RCC 7860 (cell line): ENCODE results near the gene MDFI.

Source experiments
- DNase-seq: peaks from one replicate; pipeline ENCODE4 v3.0.0-alpha.2; 2015; ENCODE audit warnings: low spot score
- FAIRE-seq: peaks from 2 replicates; lab custom pipeline; 2012; peaks lifted over from hg19 to GRCh38; lab: Jason Lieb, UNC

MDFI gene

GRCh38 chr6:41630946-41631345 lies 7.3 kb upstream of the MDFI start:
- DNase-seq (no peak), FAIRE-seq (no peak)

GRCh38 chr6:41633056-41633634 lies 5.1 kb upstream of the MDFI start:
- DNase-seq (no peak), FAIRE-seq (no peak)

DNA sequence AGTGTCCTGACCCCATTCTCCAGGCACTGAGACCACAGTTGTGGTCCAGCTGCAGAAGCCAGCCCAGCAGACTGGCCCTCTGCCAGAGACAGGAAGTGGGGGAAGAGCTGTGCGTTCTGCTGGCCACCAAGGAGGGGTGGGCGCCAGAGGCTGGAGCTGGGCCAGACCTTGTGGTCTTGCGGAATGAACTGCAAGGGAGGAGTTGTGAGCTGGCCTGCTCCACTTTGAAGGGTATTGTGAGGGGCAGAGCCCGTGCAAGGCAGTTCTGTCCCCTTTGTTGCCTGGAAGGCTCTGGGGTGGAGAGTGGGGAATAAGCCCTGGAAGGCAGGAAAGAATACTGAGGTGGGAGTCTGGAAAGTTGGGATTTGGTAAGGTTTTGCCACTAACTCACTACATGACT lies 3.6 kb upstream of the MDFI start:
- FAIRE-seq = no peak
- no peak for DNase-seq

- no peak for DNase-seq
- no peak for FAIRE-seq
These were observed 2.9 kb upstream of the MDFI start for GRCh38 chr6:41635365-41635764.

GRCh38 chr6:41636833-41637193 lies 1.5 kb upstream of the MDFI start:
- DNase-seq (no peak), FAIRE-seq (no peak)

GRCh38 chr6:41637194-41638001 lies 870 bp upstream of the MDFI start:
- FAIRE-seq = no peak

DNA sequence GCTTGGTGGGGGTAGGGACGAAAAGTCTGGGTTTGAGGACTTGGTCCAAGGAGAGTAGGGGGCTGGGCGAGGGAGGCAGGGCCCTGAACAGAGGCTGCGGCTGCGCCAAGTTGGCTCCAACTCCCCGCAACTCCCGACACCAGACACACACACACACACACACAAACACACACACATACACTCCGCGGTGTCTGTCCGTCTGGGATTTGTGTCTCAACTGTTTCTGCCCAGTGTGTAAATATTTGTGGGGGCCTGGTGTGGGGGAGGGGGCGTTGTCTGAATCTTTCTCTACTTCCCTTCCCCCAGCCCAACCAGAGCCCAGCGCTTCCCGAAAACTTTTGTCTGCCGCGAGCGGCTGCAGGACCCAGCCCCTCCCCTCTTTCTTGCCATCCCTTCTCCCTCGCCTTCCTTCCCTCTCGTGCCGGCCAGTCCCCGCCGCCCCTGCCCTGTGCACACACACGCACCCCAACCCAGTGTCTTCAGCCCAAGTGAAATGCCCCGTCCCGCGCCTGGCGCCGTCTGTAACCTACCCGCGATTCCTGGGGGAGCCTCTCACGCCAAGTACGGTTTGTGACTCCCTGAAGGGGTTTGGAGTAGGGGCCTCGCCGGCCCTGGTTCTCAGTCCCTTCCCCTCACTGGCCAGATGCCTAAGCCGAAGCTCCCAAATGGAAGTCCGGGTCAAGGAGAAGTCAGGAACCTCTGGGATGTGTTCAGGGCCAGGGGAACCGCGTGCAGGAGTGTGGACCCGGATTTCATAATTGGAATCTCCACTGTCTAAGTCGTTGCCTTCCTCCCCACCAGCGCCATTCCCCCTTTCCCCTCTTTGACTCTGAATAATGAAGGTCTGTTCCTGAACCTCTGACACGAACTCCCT lies 904 bp downstream of the MDFI start:
- DNase-seq = no peak
- no peak for FAIRE-seq

More at GRCh38 chr6:41637194-41638001, 870 bp upstream of the MDFI start:
- no peak for DNase-seq

DNA sequence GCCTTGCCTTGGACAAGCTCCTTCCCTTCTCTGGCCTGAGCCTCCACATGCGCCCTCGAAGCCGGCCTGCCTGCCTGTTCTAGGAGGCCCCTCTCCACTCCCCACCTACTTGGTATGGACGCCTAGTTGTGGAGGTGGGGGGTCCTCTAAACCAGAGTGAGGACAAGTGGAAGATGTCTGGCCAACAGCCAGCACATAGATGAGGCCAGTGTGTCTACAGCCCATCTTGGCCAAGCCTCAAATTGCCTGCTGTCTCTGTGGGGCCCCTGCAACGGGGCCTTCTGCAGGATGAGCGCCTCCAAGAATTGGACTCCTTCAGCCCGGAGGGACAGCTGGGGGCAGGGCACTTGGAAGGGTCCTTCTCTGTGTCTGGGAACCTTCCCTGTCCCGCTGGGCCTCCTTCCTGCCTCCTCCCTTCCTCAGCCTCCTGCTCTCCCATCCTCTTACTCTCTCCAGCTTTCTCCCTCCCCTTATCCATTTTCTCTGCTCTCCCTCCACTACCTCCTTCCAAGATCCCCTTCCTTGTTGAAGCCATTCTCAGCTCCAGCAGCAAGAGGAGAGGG lies 1.6 kb downstream of the MDFI start:
- DNase-seq (no peak), FAIRE-seq (no peak)

DNA sequence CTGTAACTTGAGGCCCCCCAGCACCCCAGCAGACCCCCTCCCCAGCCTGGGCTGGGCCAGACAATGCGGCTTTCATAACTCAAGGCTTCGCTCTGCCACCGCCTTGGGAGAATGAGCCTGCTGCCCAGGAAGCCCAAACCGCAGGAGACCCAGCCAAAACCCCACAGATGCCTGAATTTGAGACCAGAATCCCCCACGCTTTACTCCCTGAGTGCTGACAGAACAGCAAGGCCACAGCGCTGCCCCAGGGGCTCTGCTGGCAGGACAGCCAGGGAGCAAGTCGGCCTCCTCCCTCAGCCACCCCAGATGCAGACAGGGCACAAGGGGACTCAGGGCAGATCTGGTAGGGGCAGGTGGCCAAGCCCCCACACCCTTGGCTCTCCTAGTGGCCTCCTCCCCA lies 2.2 kb downstream of the MDFI start:
- FAIRE-seq = no peak
- no peak for DNase-seq

GRCh38 chr6:41641352-41641925 lies 3.2 kb downstream of the MDFI start:
- FAIRE-seq = no peak
- no peak for DNase-seq

DNA sequence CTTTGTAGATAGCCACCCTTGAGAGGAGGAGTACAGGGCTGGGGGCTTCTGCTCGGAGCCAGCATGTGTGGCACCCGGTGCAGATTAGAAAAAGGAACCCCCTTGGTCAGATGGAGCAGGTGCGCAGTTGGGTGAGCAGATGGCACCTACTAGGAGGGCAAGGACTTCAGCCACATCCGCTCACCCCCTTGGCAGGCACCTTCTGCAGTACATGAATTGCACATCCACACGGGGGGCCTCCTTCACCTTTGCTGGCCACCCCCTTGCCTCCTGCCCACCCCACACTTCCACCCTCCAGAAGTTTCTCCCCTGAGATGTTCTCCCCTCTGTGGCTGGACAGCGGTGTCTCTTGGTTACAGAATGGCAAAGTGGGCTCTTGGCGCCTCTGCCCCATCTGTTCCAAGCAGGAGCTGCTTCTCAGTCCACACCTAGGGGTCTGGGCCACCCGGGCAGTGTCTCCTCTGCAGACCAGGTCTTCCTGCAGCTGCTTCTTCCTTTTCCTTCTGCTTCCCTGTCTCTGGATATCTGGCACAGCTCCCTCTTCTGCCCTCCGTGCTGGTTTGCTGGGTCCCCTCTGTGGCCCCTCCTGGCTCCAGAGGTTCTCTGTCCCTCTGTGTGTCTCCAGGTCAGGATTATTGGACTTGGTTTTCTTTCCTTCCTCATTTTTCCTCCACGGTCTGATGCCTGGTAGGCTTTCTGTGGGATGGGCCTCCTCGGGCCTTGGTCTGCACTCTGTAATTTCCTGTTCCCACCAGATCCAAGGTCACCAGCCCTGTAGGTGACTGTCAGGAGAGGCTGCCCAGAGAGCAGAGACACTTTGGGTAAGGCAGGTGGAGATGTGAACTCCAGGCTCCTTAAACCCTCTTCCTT lies 4.1 kb downstream of the MDFI start:
- DNase-seq (no peak), FAIRE-seq (no peak)

DNA sequence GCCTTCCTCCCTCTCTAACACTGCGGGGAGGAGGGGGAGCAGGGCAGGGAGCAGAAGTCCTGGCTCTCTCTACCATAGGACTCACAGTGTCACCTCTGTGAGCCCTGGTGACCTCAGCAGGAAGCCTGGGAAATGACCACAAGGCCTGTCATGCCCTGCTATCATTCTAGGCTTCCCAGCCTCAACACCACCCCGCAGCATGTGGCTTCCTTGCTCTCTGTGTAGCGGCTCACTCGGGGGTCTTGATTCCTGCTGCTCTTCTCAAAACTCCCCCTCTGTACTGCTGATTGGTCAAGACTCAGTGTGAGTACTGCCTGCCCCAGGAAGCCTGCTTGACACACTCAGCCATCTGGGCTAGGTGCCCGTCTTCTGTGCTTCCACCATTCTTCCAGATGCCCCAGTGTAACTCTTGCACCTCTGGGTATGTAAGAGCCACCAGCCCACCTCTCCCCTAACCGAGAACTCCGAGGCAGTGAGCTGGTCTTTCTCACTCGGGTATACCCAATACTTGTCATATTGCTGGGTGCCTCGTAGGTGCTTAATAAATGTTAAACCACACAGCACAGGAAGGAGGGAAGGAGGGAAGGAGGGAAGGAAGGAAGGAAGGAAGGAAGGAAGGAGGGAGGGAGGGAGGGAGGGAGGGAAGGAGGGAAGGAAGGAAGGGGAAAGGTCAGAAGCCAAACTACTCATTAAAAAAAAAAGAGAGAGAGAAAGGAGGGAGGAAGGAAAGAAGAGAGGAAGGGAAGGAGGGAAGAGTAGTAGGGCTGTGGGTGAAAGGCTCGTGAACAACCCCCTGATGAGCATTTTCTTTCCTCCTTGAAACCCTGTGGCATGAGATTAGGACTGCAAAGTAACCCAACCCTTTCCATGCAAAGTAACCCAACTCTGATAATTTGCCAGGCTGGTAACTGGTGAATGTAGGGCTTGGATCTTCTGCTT lies 5.0 kb downstream of the MDFI start:
- FAIRE-seq (no peak), DNase-seq (no peak)

- FAIRE-seq = no peak
- no peak for DNase-seq
These were observed 5.6 kb downstream of the MDFI start for GRCh38 chr6:41643899-41644269.

- FAIRE-seq = no peak
- no peak for DNase-seq
These were observed 6.1 kb downstream of the MDFI start for GRCh38 chr6:41644297-41644879.

DNA sequence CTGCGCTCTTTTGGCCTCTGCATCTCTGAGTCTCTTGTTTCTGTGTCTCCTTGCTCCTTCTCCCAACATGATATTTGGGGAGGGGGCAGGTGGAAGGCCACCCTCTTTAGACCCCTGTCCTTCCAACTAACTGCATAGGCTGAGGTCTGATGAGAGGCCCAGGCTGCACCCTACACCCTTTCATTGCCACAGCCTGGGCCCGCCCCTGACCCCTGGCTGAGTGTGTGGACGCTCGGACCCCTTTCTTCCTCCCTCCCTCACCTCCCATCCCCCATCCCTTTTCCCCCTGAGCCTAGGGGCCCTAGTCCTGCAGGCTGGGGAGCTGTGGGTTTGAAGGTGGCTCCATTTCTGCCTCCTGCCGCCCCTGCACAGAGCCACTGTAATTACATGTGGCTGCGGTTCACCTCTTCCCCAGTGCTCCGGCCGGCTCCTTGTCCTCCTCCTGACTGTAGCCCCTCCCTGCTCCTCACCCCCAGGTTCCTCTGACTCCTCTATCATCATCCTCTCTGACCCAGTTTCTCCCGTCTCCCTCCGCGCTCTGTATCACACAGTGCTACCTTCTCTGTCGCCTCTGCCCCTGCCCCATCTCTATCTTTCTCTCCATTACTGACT lies 6.8 kb downstream of the MDFI start:
- FAIRE-seq (no peak), DNase-seq (no peak)

DNA sequence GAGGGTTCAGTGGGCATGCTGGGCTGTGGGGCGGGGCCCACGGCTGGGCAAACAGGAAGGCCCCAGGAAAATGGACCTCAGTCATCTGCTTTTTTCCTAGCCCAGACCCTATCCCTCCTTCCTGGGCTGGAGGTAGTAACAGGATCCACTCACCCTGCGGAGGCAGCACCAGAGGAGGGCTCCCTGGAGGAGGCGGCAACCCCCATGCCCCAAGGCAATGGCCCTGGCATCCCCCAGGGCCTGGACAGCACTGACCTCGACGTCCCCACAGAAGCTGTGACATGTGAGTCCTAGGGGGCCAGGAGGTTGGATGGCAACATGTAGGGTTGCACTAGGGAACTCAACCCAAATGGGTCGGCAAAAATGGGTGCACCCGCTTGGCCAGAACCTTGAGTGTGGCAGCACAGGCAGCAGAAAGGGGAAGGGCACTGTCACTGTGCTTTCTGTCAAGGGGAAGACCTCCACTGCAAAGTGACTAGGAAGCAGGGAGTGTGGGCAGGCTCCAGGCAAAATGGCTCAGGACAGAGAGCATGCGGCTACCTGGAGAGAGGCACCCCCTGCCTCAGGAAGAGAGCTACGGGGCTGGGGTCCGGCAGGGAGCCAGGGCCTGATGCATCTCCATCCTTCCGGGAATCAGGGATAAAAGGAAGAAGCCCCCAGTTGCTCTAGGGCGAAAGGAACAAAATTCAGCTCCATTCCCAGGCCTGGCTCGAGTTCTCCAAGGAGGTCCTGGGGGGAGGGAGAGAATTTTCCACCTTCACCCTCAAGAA lies 7.9 kb downstream of the MDFI start:
- no peak for FAIRE-seq
- no peak for DNase-seq

DNA sequence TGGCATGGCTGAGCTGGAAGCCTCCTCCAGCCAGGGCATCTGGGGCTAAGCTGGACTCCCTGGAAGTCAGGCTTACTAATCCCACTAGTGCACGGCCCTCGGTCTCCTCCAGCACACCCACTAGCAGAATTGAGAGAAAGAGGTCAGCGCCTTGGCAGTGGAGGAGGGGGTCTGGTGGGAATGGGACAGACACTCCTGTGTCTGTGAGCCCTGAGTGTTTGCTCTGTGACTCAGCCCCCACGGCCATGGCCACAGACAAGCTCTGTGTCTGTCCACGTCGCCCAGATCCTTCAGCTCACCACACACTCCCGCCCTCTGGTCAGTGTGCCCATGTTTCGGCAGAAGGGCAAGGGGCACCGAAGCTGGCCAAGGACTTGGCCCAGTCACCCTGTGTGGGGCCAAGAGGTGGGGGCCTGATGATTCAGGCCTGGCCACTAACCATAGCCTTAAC lies 8.8 kb downstream of the MDFI start:
- FAIRE-seq = no peak

More for the DNA sequence above, 8.8 kb downstream of the MDFI start:
- peak; percentile 38 for DNase-seq
